Fibroblast of skin of left quadriceps (primary cell): ENCODE data around the gene RNU7-1.
A peak's percentile ranks its signal among the peaks of the same experiment; 100 is the strongest.

Experiments
- DNase-seq, 2 experiments: peaks; one replicate each; pipeline ENCODE4 v3.0.0-alpha.2; 2013; ENCODE audit warnings: low read depth in 2 of 2

The RNU7-1 gene

DNA sequence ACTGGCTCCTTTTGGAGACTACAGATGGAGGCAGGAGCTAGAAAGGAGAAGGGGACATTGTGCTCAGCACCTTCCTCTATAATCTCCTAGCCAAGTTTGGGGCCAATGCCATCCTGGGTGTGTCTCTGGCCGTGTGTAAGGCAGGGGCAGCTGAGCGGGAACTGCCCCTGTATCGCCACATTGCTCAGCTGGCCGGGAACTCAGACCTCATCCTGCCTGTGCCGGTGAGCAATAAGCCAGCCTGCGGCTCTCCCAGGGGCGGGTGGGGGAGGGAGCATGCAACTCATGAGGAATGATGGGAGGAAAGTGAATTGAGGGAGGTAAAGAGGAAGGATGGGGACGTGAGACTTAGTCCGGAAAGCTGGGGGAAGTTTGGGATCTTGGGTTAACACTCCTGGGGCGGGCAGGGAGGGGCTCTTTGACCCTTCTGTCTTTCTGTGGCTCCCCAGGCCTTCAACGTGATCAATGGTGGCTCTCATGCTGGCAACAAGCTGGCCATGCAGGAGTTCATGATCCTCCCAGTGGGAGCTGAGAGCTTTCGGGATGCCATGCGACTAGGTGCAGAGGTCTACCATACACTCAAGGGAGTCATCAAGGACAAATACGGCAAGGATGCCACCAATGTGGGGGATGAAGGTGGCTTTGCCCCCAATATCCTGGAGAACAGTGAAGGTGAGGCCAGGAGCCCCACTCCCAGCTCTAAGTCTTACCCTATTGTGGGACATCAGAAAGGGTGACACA, 26.0 kb upstream of the RNU7-1 start:
- DNase-seq, result no peak

DNA sequence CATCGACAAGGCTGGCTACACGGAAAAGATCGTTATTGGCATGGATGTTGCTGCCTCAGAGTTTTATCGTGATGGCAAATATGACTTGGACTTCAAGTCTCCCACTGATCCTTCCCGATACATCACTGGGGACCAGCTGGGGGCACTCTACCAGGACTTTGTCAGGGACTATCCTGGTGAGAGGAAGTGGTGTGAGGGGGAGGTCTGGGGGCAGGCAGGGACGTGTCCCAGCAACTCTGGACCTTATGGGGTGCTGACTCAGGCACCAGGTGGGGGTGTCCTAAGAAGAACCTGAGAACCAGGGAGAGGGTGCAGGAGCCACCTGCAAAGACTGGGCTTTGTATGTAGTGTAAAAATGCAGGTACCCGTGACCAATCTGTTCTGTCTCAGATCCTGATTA, 24.0 kb upstream of the RNU7-1 start:
- no peak for DNase-seq

DNA sequence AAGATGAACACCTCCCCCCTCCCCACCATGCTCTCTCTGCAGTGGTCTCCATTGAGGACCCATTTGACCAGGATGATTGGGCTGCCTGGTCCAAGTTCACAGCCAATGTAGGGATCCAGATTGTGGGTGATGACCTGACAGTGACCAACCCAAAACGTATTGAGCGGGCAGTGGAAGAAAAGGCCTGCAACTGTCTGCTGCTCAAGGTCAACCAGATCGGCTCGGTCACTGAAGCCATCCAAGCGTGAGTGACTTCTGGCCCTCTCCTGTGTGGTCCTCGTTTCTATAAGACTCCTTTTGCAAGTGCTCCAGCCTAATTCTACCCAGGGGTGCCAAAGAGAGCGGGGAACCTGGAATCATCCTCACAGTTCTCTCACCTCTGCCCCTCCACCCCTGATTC, 22.1 kb upstream of the RNU7-1 start:
- no peak for DNase-seq

GRCh38 chr12:6921996-6922946, 21.3 kb upstream of the RNU7-1 start:
- no peak for DNase-seq

DNA sequence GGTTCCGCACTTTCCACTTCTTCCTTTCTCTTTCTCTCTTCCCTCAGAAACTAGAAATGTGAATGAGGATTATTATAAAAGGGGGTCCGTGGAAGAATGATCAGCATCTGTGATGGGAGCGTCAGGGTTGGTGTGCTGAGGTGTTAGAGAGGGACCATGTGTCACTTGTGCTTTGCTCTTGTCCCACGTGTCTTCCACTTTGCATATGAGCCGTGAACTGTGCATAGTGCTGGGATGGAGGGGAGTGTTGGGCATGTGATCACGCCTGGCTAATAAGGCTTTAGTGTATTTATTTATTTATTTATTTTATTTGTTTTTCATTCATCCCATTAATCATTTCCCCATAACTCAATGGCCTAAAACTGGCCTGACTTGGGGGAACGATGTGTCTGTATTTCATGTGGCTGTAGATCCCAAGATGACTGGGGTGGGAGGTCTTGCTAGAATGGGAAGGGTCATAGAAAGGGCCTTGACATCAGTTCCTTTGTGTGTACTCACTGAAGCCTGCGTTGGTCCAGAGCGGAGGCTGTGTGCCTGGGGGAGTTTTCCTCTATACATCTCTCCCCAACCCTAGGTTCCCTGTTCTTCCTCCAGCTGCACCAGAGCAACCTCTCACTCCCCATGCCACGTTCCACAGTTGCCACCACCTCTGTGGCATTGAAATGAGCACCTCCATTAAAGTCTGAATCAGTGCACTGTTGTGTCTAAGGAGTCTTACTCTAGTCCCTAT, 20.4 kb upstream of the RNU7-1 start:
- DNase-seq, result no peak

DNA sequence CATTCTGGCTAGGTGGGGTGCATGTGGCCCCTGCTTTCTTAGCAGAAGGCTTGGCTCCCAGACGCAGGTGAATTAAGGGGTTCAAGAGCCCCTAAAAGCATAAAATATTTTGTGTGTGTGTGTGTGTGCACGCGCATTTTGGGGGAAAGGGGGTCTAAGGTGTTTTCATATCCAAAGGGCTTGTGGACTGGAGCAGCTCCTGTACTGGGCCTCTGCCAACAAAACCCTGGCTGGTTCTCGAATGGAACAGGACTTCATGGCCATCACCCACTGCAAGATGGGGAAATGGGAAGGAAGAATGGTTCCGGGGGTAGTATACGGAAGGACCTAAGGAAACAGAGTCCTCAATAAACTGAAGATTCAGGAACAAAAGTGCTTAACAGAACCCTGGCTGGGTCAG, 19.8 kb upstream of the RNU7-1 start:
- DNase-seq, result no peak

DNA sequence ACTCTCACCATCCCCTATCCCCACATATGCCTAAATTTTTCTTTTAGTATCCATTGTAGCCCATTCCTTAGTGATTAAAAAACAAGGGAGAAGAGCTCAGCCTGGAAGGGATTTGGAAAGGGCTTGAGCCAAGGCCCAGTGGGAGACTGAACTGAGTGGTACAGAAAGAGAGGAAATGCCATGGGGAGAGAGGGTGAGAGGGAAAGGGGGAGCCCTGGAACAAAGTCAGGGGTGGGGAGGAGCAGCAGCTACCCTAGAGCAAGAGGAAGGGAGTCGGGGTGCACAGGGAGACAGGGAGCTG, 18.4 kb upstream of the RNU7-1 start:
- no peak for DNase-seq

GRCh38 chr12:6925540-6926279, 17.9 kb upstream of the RNU7-1 start:
- DNase-seq, result peak; percentile 73 to 77

- DNase-seq, result peak; percentile 64 to 68
Measured at GRCh38 chr12:6927379-6928021, 16.1 kb upstream of the RNU7-1 start, which contains the start of gene ATN1. Gene ATN1, plus strand, starts transcription at chr12:6927959. Its CDS starts 6,043 bp downstream, at chr12:6934002.

DNA sequence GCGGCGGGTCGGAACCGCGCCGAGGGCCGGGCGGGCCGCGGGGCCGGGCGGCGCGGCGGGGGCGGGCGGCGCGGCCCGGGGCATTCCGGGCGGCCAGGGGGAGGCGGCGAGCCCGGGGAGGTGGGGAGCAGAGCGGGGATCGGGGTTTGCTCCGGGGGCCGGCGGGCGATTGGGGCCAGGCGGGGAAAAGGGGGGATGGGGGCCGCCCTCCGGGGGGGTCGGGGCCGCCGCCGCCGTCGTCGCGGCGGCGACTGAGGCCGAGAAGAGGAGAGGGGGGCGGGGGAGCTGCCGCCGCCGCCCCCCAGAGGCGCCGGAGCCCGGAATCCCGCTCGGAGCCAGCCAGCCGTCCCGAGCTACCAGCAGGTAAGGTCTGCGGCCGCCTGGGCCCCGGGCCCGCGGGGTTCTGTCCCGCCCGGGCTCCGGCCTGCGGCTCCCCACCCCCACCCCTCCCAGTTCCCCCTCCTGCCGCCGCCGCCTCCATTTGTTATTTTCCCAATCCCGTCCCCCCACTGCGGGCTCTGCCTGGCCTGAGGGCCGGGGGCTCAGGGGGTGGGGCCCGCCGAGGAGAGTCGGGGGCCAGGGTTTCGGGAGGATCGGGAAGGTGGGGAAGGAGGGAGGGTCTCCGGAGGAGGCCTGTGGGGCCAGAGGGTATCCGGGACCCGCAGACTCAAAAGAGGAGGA, 15.5 kb upstream of the RNU7-1 start:
- no peak for DNase-seq

- DNase-seq, result no peak
Measured at GRCh38 chr12:6928703-6929407, 14.8 kb upstream of the RNU7-1 start.

DNA sequence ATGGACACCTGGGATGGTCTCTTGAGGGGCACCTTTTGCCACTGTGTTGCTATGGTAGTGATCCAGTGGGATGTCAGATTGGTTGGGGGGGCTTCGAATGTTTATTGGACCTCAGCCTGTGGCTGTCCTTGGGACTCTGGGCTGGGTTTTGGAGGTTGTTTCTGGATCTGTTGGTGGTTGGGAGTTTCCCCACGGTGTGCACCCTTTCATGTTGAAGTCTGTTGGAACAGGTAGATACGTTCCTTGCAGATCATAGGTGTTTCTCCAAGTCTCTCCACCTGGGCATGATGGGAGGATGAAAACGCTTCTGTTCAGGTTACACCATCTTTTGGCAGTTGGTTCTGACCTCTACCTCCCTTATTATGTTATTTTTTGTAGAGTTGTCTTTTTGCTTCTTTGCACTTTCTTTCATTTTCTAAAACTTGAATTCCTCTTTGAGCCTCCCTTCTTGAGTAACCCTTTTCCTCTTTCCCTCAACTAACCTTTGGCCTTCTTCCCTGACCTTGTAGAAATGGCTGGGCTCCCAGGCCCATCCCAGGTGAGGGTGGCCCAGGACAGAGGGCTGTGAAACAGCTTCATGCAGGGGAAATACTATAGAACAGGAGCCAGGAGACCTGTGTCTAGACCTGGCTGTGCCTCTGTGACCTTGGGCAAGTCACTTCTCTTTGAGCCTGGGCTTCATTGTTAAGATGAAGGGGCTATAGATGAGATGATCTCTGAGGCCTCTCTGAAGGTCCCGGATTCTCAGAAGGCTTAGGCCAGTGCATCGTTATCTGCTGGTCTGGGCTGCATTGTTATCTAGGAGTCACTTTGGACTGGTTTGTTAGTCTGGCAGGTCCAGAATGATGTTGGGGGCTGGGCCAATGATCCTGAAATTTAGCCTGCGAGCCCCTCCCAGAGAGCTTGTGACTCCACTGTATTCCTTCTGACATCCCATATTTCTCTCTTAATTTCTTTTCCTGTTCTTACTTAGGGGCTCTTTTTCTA, 13.9 kb upstream of the RNU7-1 start:
- DNase-seq, result no peak

DNA sequence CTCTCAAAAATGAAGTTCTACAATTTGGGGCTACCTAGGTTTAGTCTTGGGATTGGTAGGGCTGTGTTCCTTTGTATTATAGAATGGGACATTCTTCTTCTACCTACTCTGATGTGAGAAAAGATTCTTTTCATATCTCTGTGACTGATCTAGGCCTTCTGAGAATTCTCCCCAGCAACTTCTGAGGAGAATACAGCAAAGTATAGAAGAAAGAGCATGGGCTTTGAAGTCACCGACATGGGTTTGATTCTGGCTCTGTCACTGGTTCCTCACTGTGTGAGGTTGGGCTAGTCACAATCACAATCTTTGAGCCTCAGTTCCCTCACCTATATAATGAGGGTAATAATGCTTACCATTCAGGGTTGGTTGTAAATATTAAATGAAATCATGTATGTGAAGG, 10.8 kb upstream of the RNU7-1 start:
- DNase-seq, result no peak

GRCh38 chr12:6934110-6934509, 9.5 kb upstream of the RNU7-1 start:
- DNase-seq, result no peak

- DNase-seq, result no peak
Measured at GRCh38 chr12:6935371-6936193, 8.0 kb upstream of the RNU7-1 start.

- DNase-seq, result no peak
Measured at GRCh38 chr12:6936194-6936635, 7.4 kb upstream of the RNU7-1 start.

GRCh38 chr12:6936636-6937480, 6.8 kb upstream of the RNU7-1 start:
- no peak for DNase-seq
